Nephron progenitor cell (in vitro differentiated cells): ENCODE measurements around the gene AFG3L2.

ENCODE experiments used
- DNase-seq: peaks from one replicate; pipeline ENCODE4 v3.0.0; 2021
- H3K27ac Mint-ChIP-seq: 2 replicates; pipeline ENCODE4 v1.8.0; 2021; ENCODE audit warnings: mild to moderate bottlenecking, moderate library complexity, mixed read lengths
- H3K27me3 Mint-ChIP-seq: 2 replicates; pipeline ENCODE4 v1.8.0; 2021; ENCODE audit warnings: mild to moderate bottlenecking, low read depth, mixed read lengths; ENCODE audit not compliant: poor library complexity
- H3K36me3 Mint-ChIP-seq: 2 replicates; pipeline ENCODE4 v1.8.0; 2021; ENCODE audit warnings: low read depth, mixed read lengths
- H3K4me1 Mint-ChIP-seq: 2 replicates; pipeline ENCODE4 v1.8.0; 2021; ENCODE audit warnings: mixed read lengths
- H3K4me3 Mint-ChIP-seq: 2 replicates; pipeline ENCODE4 v1.8.0; 2021; ENCODE audit warnings: mild to moderate bottlenecking, moderate library complexity, mixed read lengths
- H3K9me3 Mint-ChIP-seq: 2 replicates; pipeline ENCODE4 v1.8.0; 2021; ENCODE audit warnings: mild to moderate bottlenecking, moderate library complexity, mixed read lengths
- CTCF ChIP-seq: fragments of 200-600 bp; sonication (generic); IDR thresholded peaks from 2 replicates; pipeline ENCODE4 v1.5.0; 2021; ENCODE audit warnings: antibody characterized with exemption

Gene AFG3L2

DNA sequence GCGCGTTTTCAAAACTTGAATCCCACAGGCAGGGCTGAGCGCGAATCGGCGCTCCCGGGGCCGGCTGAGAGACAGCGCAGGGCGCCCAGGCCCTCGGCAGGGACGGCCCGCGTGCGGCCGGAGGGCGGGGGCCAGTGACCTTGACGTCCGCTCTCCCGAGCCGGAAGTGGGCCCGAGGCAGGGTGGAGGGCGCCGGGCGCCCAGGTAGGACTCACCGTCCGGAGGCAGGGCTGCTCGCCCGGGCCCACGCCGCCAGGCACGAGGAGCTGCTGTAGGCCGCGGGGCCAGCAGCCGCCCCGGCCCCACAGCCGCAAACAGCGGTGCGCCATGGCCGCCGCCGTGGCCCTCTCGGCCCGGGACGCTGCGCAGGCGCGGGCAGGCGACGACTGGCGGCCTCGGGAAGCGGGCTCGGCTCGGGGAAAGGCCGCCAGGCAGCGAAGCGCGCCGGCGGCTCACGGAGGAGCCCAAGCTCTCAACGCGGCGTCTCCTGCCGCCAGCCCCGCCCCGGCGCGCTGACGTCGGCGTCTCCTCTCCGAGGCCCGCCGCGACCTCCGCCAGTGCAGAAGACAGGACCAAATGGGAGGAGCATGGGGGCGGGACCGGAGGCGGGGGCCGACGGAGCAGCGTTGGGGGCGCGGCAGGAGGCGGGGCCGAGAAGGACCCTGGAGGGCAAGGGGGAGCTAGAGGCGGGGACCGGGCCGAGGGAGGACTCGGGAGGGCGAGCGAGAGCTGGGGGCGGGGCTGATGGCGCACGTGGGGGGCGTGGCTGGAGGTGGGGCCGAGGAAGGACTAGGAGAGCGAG lies at the start of gene AFG3L2:
TSS of gene AFG3L2 (minus strand) at position 474 of the 802 bp plus-strand sequence. CDS start at position 329, 145 bp downstream.
- peak within 1 kb of the TSS; percentile 100 for H3K27ac Mint-ChIP-seq
- H3K9me3 Mint-ChIP-seq: peaks cover 1% of the 10 kb centered on the region
- peaks cover 7% of the 10 kb centered on the region for H3K36me3 Mint-ChIP-seq
- no peak for TF ChIP-seq CTCF
- peak; percentile 100 for DNase-seq
- H3K27me3 Mint-ChIP-seq: peaks cover 4% of the 10 kb centered on the region
- H3K4me3 Mint-ChIP-seq: peak within 1 kb of the TSS; percentile 95
- peaks cover 39% of the 10 kb centered on the region for H3K4me1 Mint-ChIP-seq

GRCh38 chr18:12424252-12424651 lies 47.2 kb upstream of the AFG3L2 start:
- no peak for TF ChIP-seq CTCF
- peaks cover 15% of the 10 kb centered on the region for H3K4me1 Mint-ChIP-seq
- DNase-seq: no peak
- H3K9me3 Mint-ChIP-seq: no peaks in the 10 kb centered on the region
- no peaks in the 10 kb centered on the region for H3K27me3 Mint-ChIP-seq
- no peaks in the 10 kb centered on the region for H3K36me3 Mint-ChIP-seq
- H3K27ac Mint-ChIP-seq: no peak overlapping the region
- no peak overlapping the region for H3K4me3 Mint-ChIP-seq

- H3K27me3 Mint-ChIP-seq: no peaks in the 10 kb centered on the region
- no peak overlapping the region for H3K27ac Mint-ChIP-seq
- H3K36me3 Mint-ChIP-seq: no peaks in the 10 kb centered on the region
- H3K9me3 Mint-ChIP-seq: no peaks in the 10 kb centered on the region
- H3K4me3 Mint-ChIP-seq: no peak overlapping the region
- no peak for DNase-seq
- peaks cover 14% of the 10 kb centered on the region for H3K4me1 Mint-ChIP-seq
- no peak for TF ChIP-seq CTCF
Measured at GRCh38 chr18:12423820-12424219, 46.8 kb upstream of the AFG3L2 start.

GRCh38 chr18:12423393-12423792 lies 46.4 kb upstream of the AFG3L2 start:
- Mint-ChIP-seq H3K9me3 (no peaks in the 10 kb centered on the region), H3K27me3 (no peaks in the 10 kb centered on the region), H3K36me3 (no peaks in the 10 kb centered on the region), H3K4me1 (peaks cover 9% of the 10 kb centered on the region), H3K4me3 (no peak overlapping the region), H3K27ac (no peak overlapping the region)
- no peak for TF ChIP-seq CTCF
- DNase-seq: no peak

GRCh38 chr18:12422936-12423335 lies 45.9 kb upstream of the AFG3L2 start:
- H3K27ac Mint-ChIP-seq: no peak overlapping the region

More at GRCh38 chr18:12422936-12423335, 45.9 kb upstream of the AFG3L2 start:
- no peak overlapping the region for H3K4me3 Mint-ChIP-seq
- peaks cover 11% of the 10 kb centered on the region for H3K4me1 Mint-ChIP-seq
- no peaks in the 10 kb centered on the region for H3K9me3 Mint-ChIP-seq
- no peak for DNase-seq
- no peaks in the 10 kb centered on the region for H3K36me3 Mint-ChIP-seq
- no peak for TF ChIP-seq CTCF
- no peaks in the 10 kb centered on the region for H3K27me3 Mint-ChIP-seq
